ENCODE measurements around the gene TBC1D24. TPM values are rescaled to one million over a fixed set of nuclear protein-coding genes. Genes with fewer than 3 reads are reported as not detected.

The TBC1D24 gene
- polyA plus RNA-seq, 3 donors, result 14.3 to 17.7 (median 14.6) TPM

- DNase-seq (ENCODE audit: low read depth in 3 of 3, low spot score in 2 of 3), result no peak
These were observed 25.8 kb upstream of the TBC1D24 start for GRCh38 chr16:2449118-2449517.

GRCh38 chr16:2450535-2450934, 24.4 kb upstream of the TBC1D24 start:
- DNase-seq (ENCODE audit: low read depth in 3 of 3, low spot score in 2 of 3), result no peak

GRCh38 chr16:2450975-2451381, 23.9 kb upstream of the TBC1D24 start:
- no peak for DNase-seq (ENCODE audit: low read depth in 3 of 3, low spot score in 2 of 3)

- DNase-seq (ENCODE audit: low read depth in 3 of 3, low spot score in 2 of 3), result no peak
These were observed 23.0 kb upstream of the TBC1D24 start for GRCh38 chr16:2451851-2452320.

GRCh38 chr16:2452650-2453049, 22.3 kb upstream of the TBC1D24 start:
- no peak for DNase-seq (ENCODE audit: low read depth in 3 of 3, low spot score in 2 of 3)

- DNase-seq (ENCODE audit: low read depth in 3 of 3, low spot score in 2 of 3), result no peak
These were observed 19.7 kb upstream of the TBC1D24 start for GRCh38 chr16:2455081-2455845.

GRCh38 chr16:2456551-2457153, 18.3 kb upstream of the TBC1D24 start:
- DNase-seq (ENCODE audit: low read depth in 3 of 3, low spot score in 2 of 3), result no peak

- no peak for DNase-seq (ENCODE audit: low read depth in 3 of 3, low spot score in 2 of 3)
These were observed 17.7 kb upstream of the TBC1D24 start for GRCh38 chr16:2457267-2457666.

GRCh38 chr16:2457946-2458345, 17.0 kb upstream of the TBC1D24 start:
- no peak for DNase-seq (ENCODE audit: low read depth in 3 of 3, low spot score in 2 of 3)

- no peak for DNase-seq (ENCODE audit: low read depth in 3 of 3, low spot score in 2 of 3)
These were observed 15.9 kb upstream of the TBC1D24 start for GRCh38 chr16:2458887-2459646.

- peak in 2 of 3 donors; percentile 84 to 89 for DNase-seq (ENCODE audit: low read depth in 3 of 3, low spot score in 2 of 3)
These were observed 15.1 kb upstream of the TBC1D24 start, which contains the start of gene TEDC2 for GRCh38 chr16:2459647-2460390. TSS of gene TEDC2 (plus strand) at chr16:2460109. CDS start at chr16:2460145, 36 bp downstream.

GRCh38 chr16:2460391-2460713, 14.6 kb upstream of the TBC1D24 start:
- no peak for DNase-seq (ENCODE audit: low read depth in 3 of 3, low spot score in 2 of 3)

- no peak for DNase-seq (ENCODE audit: low read depth in 3 of 3, low spot score in 2 of 3)
These were observed 14.0 kb upstream of the TBC1D24 start for GRCh38 chr16:2460916-2461315.

- DNase-seq (ENCODE audit: low read depth in 3 of 3, low spot score in 2 of 3), result no peak
These were observed 12.7 kb upstream of the TBC1D24 start for GRCh38 chr16:2462031-2462866.

GRCh38 chr16:2464333-2464732, 10.6 kb upstream of the TBC1D24 start:
- no peak for DNase-seq (ENCODE audit: low read depth in 3 of 3, low spot score in 2 of 3)

- DNase-seq (ENCODE audit: low read depth in 3 of 3, low spot score in 2 of 3), result no peak
These were observed 9.1 kb upstream of the TBC1D24 start for GRCh38 chr16:2465653-2466415.

- no peak for DNase-seq (ENCODE audit: low read depth in 3 of 3, low spot score in 2 of 3)
These were observed 8.0 kb upstream of the TBC1D24 start for GRCh38 chr16:2466667-2467527.

- no peak for DNase-seq (ENCODE audit: low read depth in 3 of 3, low spot score in 2 of 3)
These were observed 7.2 kb upstream of the TBC1D24 start for GRCh38 chr16:2467528-2468232.
